ENCODE measurements around the gene CNFN.

The CNFN gene

DNA sequence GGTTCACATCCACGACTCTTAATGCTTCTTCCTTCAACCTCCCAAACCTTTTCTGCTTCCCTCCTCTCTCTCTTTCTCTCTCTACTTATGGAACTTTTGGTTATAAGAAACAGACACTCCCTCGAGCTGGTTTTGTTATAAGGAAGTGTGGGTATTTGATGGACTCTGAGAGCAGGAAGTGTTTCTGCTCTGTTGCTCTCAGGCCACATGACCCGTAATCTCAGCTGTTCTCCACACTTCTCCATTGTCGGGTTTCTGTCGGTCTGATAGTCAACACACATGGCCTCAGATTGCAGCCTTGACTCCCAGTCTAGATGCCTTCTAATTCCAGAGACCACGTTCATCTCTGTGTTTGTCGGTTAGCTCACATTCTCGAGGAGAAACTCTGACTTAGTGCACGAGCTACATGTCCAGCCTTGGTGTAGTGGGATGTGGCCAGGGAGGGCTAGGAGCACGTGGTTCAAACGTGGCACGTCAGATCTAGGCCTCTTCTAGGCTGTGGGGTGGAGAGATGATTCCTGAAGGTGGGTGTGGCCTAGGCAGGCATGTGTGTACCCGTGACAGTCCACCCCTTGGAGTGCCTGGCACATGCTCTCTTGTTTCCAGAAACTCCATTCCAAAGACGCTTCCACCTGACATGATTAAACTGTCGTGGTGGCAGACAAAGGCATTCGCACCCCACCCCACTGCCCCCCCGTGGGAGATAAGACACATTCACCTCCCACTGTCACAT is 26.3 kb downstream of the CNFN start:
- no peak overlapping the region for H3K18ac ChIP-seq (ENCODE audit: low read depth in 1 of 2, low read length in 2 of 2)
- no peak overlapping the region for H3K4ac ChIP-seq (ENCODE audit: low read depth in 1 of 2, low read length in 2 of 2)
- H3K9me3 ChIP-seq (ENCODE audit: control insufficient read depth, low read length): peaks cover 7% of the 10 kb centered on the region
- no peak overlapping the region for H3K9ac ChIP-seq (ENCODE audit: low read length)
- no peak overlapping the region for H2BK5ac ChIP-seq (ENCODE audit: low read depth, low read length, poor library complexity, severe bottlenecking)
- H3K27me3 ChIP-seq (ENCODE audit: control insufficient read depth in 1 of 2, insufficient read depth in 1 of 2, low read length in 2 of 2): no peaks in the 10 kb centered on the region
- DNase-seq: no peak
- no peak overlapping the region for H2BK15ac ChIP-seq (ENCODE audit: low read depth, poor library complexity, severe bottlenecking)
- H2AK5ac ChIP-seq (ENCODE audit: low read length, severe bottlenecking): no peak overlapping the region
- no peak overlapping the region for H3K4me2 ChIP-seq (ENCODE audit: low read length, poor library complexity, severe bottlenecking)
- H3K14ac ChIP-seq (ENCODE audit: low read length in 2 of 2): no peak overlapping the region
- H3K27ac ChIP-seq (ENCODE audit: low read length, poor library complexity, severe bottlenecking): no peak overlapping the region
- no peak overlapping the region for H2BK12ac ChIP-seq (ENCODE audit: low read length in 2 of 2)
- no peak overlapping the region for H4K8ac ChIP-seq (ENCODE audit: low read length)
- no peak overlapping the region for H3K4me3 ChIP-seq (ENCODE audit: insufficient read depth in 1 of 2, low read depth in 1 of 2, low read length in 2 of 2)
- no peak overlapping the region for H2BK120ac ChIP-seq (ENCODE audit: low read depth, low read length)
- no peak overlapping the region for H2AFZ ChIP-seq (ENCODE audit: low read depth, low read length)
- peaks cover 9% of the 10 kb centered on the region for H3K4me1 ChIP-seq (ENCODE audit: control insufficient read depth, insufficient read depth, low read depth, low read length)
- H3K79me1 ChIP-seq (replicated peaks; ENCODE audit: low read length, poor library complexity, severe bottlenecking): no peaks in the 10 kb centered on the region
- H4K91ac ChIP-seq (ENCODE audit: low read length): no peak overlapping the region
- H3K23ac ChIP-seq (ENCODE audit: low read length in 2 of 2): no peak overlapping the region
- peaks cover 31 to 53% of the 10 kb centered on the region in 2 experiments for H3K36me3 ChIP-seq (ENCODE audit: control insufficient read depth in 1 of 2, insufficient read depth in 2 of 2, low read depth in 1 of 2, low read length in 2 of 2)
- WGBS: 95% methylated on average over 15 of the region's 17 CpGs

DNA sequence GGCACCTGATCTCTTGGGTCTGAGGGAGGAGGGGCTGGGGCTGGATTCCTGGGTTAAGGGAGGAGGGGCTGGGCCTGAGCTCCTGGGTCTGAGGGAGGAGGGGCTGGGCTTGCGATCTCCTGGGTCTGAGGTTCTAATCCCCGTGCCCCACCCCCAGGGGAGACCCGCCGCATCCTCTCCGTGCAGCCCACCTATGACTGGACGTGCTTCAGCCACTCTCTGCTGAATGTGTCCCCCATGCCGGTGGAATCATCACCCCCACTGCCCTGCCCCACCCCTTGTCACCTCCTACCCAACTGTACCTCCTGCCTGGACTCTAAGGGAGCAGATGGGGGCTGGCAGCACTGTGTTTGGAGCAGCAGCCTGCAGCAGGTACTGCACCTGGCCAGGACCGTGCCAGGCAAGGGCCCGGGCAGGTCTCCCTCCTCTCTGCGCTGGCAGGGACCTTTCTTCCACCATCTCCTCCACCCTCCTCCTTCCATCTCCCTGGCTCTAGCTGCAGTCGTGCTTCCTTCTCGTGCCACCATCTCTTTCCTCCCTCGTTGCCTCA is 27.1 kb downstream of the CNFN start:
- Histone ChIP-seq H4K8ac (ENCODE audit: low read length) (no peak overlapping the region), H3K36me3 (ENCODE audit: control insufficient read depth in 1 of 2, insufficient read depth in 2 of 2, low read depth in 1 of 2, low read length in 2 of 2) (peaks cover 35 to 55% of the 10 kb centered on the region in 2 experiments), H2BK120ac (ENCODE audit: low read depth, low read length) (no peak overlapping the region), H3K79me1 (replicated peaks; ENCODE audit: low read length, poor library complexity, severe bottlenecking) (no peaks in the 10 kb centered on the region), H3K4me1 (ENCODE audit: control insufficient read depth, insufficient read depth, low read depth, low read length) (peaks cover 9% of the 10 kb centered on the region), H3K4me2 (ENCODE audit: low read length, poor library complexity, severe bottlenecking) (no peak overlapping the region), H4K91ac (ENCODE audit: low read length) (no peak overlapping the region), H2BK5ac (ENCODE audit: low read depth, low read length, poor library complexity, severe bottlenecking) (no peak overlapping the region), H3K14ac (ENCODE audit: low read length in 2 of 2) (no peak overlapping the region), H2BK15ac (ENCODE audit: low read depth, poor library complexity, severe bottlenecking) (no peak overlapping the region), H2AK5ac (ENCODE audit: low read length, severe bottlenecking) (no peak overlapping the region), H3K9ac (ENCODE audit: low read length) (no peak overlapping the region), H3K23ac (ENCODE audit: low read length in 2 of 2) (no peak overlapping the region), H3K4ac (ENCODE audit: low read depth in 1 of 2, low read length in 2 of 2) (no peak overlapping the region), H3K9me3 (ENCODE audit: control insufficient read depth, low read length) (peaks cover 7% of the 10 kb centered on the region), H3K27ac (ENCODE audit: low read length, poor library complexity, severe bottlenecking) (no peak overlapping the region), H2AFZ (ENCODE audit: low read depth, low read length) (no peak overlapping the region), H2BK12ac (ENCODE audit: low read length in 2 of 2) (no peak overlapping the region), H3K27me3 (ENCODE audit: control insufficient read depth in 1 of 2, insufficient read depth in 1 of 2, low read length in 2 of 2) (no peaks in the 10 kb centered on the region), H3K4me3 (ENCODE audit: insufficient read depth in 1 of 2, low read depth in 1 of 2, low read length in 2 of 2) (no peak overlapping the region), H3K18ac (ENCODE audit: low read depth in 1 of 2, low read length in 2 of 2) (no peak overlapping the region)
- no peak for DNase-seq
- 96% methylated on average over 12 of the region's 13 CpGs for WGBS

DNA sequence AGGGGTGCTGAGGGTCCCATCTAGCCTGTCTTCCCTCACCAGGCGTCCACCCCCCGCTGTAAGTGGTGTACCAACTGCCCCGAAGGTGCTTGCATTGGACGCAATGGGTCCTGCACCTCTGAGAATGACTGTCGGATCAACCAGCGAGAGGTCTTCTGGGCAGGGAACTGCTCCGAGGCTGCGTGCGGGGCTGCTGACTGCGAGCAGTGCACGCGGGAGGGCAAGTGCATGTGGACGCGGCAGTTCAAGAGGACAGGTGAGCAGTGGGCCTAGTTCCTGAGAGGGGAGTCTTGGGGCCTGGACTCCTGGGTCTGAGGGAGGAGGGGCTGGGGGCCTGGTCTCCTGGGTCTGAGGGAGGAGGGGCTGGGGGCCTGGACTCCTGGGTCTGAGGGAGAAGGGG is 27.8 kb downstream of the CNFN start:
- no peak overlapping the region for H2BK5ac ChIP-seq (ENCODE audit: low read depth, low read length, poor library complexity, severe bottlenecking)
- no peak overlapping the region for H2BK12ac ChIP-seq (ENCODE audit: low read length in 2 of 2)
- DNase-seq: no peak
- whole genome bisulfite sequencing: 91% methylated on average over 14 of the region's 14 CpGs
- H3K79me1 ChIP-seq (replicated peaks; ENCODE audit: low read length, poor library complexity, severe bottlenecking): no peaks in the 10 kb centered on the region
- H2BK15ac ChIP-seq (ENCODE audit: low read depth, poor library complexity, severe bottlenecking): no peak overlapping the region
- no peak overlapping the region for H2AFZ ChIP-seq (ENCODE audit: low read depth, low read length)
- H3K27me3 ChIP-seq (ENCODE audit: control insufficient read depth in 1 of 2, insufficient read depth in 1 of 2, low read length in 2 of 2): no peaks in the 10 kb centered on the region
- H3K23ac ChIP-seq (ENCODE audit: low read length in 2 of 2): no peak overlapping the region
- H2AK5ac ChIP-seq (ENCODE audit: low read length, severe bottlenecking): no peak overlapping the region
- H4K91ac ChIP-seq (ENCODE audit: low read length): no peak overlapping the region
- H3K9me3 ChIP-seq (ENCODE audit: control insufficient read depth, low read length): peaks cover 7% of the 10 kb centered on the region
- H3K4me3 ChIP-seq (ENCODE audit: insufficient read depth in 1 of 2, low read depth in 1 of 2, low read length in 2 of 2): no peak overlapping the region
- no peak overlapping the region for H3K9ac ChIP-seq (ENCODE audit: low read length)
- no peak overlapping the region for H2BK120ac ChIP-seq (ENCODE audit: low read depth, low read length)
- H3K4me2 ChIP-seq (ENCODE audit: low read length, poor library complexity, severe bottlenecking): no peak overlapping the region
- no peak overlapping the region for H4K8ac ChIP-seq (ENCODE audit: low read length)
- no peak overlapping the region for H3K4ac ChIP-seq (ENCODE audit: low read depth in 1 of 2, low read length in 2 of 2)
- no peak overlapping the region for H3K14ac ChIP-seq (ENCODE audit: low read length in 2 of 2)
- H3K18ac ChIP-seq (ENCODE audit: low read depth in 1 of 2, low read length in 2 of 2): no peak overlapping the region
- peaks cover 9% of the 10 kb centered on the region for H3K4me1 ChIP-seq (ENCODE audit: control insufficient read depth, insufficient read depth, low read depth, low read length)
- H3K27ac ChIP-seq (ENCODE audit: low read length, poor library complexity, severe bottlenecking): no peak overlapping the region
- peaks cover 35 to 61% of the 10 kb centered on the region in 2 experiments for H3K36me3 ChIP-seq (ENCODE audit: control insufficient read depth in 1 of 2, insufficient read depth in 2 of 2, low read depth in 1 of 2, low read length in 2 of 2)

DNA sequence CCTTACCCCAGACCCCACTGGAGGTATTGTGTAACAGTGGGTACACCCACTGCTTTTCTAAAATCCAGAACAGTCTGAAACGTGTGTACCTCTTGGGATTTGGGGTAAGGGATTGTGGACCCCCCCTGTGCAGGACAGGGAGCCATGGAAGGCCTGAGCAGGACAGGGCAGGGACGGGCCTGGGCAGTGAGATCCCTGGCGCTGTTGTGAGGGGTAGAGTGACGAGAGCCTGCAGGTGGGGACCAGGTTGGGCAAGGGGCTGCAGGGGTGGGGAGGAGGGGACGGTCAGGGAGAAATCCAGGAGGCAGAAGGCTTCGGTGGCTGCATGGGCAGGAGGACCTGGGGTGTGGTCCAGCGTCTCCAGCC is 28.6 kb downstream of the CNFN start:
- Histone ChIP-seq H4K91ac (ENCODE audit: low read length) (no peak overlapping the region), H3K9ac (ENCODE audit: low read length) (no peak overlapping the region), H3K36me3 (ENCODE audit: control insufficient read depth in 1 of 2, insufficient read depth in 2 of 2, low read depth in 1 of 2, low read length in 2 of 2) (peaks cover 38 to 69% of the 10 kb centered on the region in 2 experiments), H3K9me3 (ENCODE audit: control insufficient read depth, low read length) (peaks cover 7% of the 10 kb centered on the region), H2BK5ac (ENCODE audit: low read depth, low read length, poor library complexity, severe bottlenecking) (no peak overlapping the region), H2BK120ac (ENCODE audit: low read depth, low read length) (no peak overlapping the region), H2AFZ (ENCODE audit: low read depth, low read length) (no peak overlapping the region), H2BK15ac (ENCODE audit: low read depth, poor library complexity, severe bottlenecking) (no peak overlapping the region), H3K4me1 (ENCODE audit: control insufficient read depth, insufficient read depth, low read depth, low read length) (peaks cover 9% of the 10 kb centered on the region), H3K4me2 (ENCODE audit: low read length, poor library complexity, severe bottlenecking) (no peak overlapping the region), H3K23ac (ENCODE audit: low read length in 2 of 2) (no peak overlapping the region), H3K27me3 (ENCODE audit: control insufficient read depth in 1 of 2, insufficient read depth in 1 of 2, low read length in 2 of 2) (no peaks in the 10 kb centered on the region), H3K14ac (ENCODE audit: low read length in 2 of 2) (no peak overlapping the region), H3K18ac (ENCODE audit: low read depth in 1 of 2, low read length in 2 of 2) (no peak overlapping the region), H4K8ac (ENCODE audit: low read length) (no peak overlapping the region), H3K4ac (ENCODE audit: low read depth in 1 of 2, low read length in 2 of 2) (no peak overlapping the region), H2BK12ac (ENCODE audit: low read length in 2 of 2) (no peak overlapping the region), H3K4me3 (ENCODE audit: insufficient read depth in 1 of 2, low read depth in 1 of 2, low read length in 2 of 2) (no peak overlapping the region), H3K27ac (ENCODE audit: low read length, poor library complexity, severe bottlenecking) (no peak overlapping the region), H3K79me1 (replicated peaks; ENCODE audit: low read length, poor library complexity, severe bottlenecking) (no peaks in the 10 kb centered on the region), H2AK5ac (ENCODE audit: low read length, severe bottlenecking) (no peak overlapping the region)
- WGBS: 93% methylated on average over 7 of the region's 7 CpGs
- no peak for DNase-seq

Data from mesenchymal stem cell (in vitro differentiated cells and primary cell).